Caco-2 (cell line): ENCODE results near the gene R3HDM2. TPM values are rescaled to one million over a fixed set of nuclear protein-coding genes. Genes with fewer than 3 reads are reported as not detected.

Source experiments
- BruUV-seq: library from RNA; stranded (reverse); fragments of 400-500 nt; replicated peaks from 2 replicates; lab custom pipeline; 2021; lab: Mats Ljungman, UMichigan
- CTCF ChIA-PET: fragments of 300-600 bp; sonication (Branson Sonifier 250); formaldehyde crosslinking; loops from one replicate; lab custom pipeline; 2022; ENCODE audit warnings: antibody characterized with exemption; lab: Charles Lee
- POLR2A ChIA-PET: fragments of 300-600 bp; sonication (Branson Sonifier 250); formaldehyde crosslinking; loops from one replicate; lab custom pipeline; 2022; ENCODE audit warnings: antibody characterized with exemption; lab: Charles Lee
- DNase-seq, 2 experiments: peaks; one replicate each; pipeline versions ENCODE4 v3.0.0 to v3.0.0-alpha.2; 2020 to 2022
- H3K27me3 ChIP-seq: replicated peaks from 2 replicates; pipeline ENCODE4 v1.6.0; 2011; ENCODE audit warnings: low read length; ENCODE audit not compliant: control insufficient read depth, insufficient read depth
- H3K36me3 ChIP-seq: 2 replicates; pipeline ENCODE4 v1.5.1; 2011; ENCODE audit warnings: low read length; ENCODE audit not compliant: control insufficient read depth, insufficient read depth
- H3K4me1 ChIP-seq: fragments of 250-450 bp; sonication (Bioruptor Pico); 2 replicates; pipeline ENCODE4 v1.5.1; 2020; ENCODE audit warnings: mild to moderate bottlenecking
- H3K4me3 ChIP-seq: 2 replicates; pipeline ENCODE4 v1.5.1; 2011; ENCODE audit warnings: low read depth, mild to moderate bottlenecking, control low read depth, low read length
- H3K9me3 ChIP-seq: fragments of 250-450 bp; sonication (Bioruptor Pico); 2 replicates; pipeline ENCODE4 v1.5.1; 2020; ENCODE audit warnings: mild to moderate bottlenecking, moderate library complexity
- H3K27ac Mint-ChIP-seq: one replicate; pipeline ENCODE4 v1.8.0; 2022; ENCODE audit warnings: mixed read lengths; ENCODE audit not compliant: unreplicated experiment
- H3K27me3 Mint-ChIP-seq: one replicate; pipeline ENCODE4 v1.8.0; 2022; ENCODE audit warnings: mixed read lengths; ENCODE audit not compliant: insufficient read depth, unreplicated experiment
- H3K36me3 Mint-ChIP-seq: one replicate; pipeline ENCODE4 v1.8.0; 2022; ENCODE audit warnings: mild to moderate bottlenecking, mixed read lengths; ENCODE audit not compliant: insufficient read depth, unreplicated experiment
- H3K4me1 Mint-ChIP-seq: one replicate; pipeline ENCODE4 v1.8.0; 2022; ENCODE audit warnings: low read depth, mixed read lengths; ENCODE audit not compliant: unreplicated experiment
- H3K4me3 Mint-ChIP-seq: one replicate; pipeline ENCODE4 v1.8.0; 2022; ENCODE audit warnings: mild to moderate bottlenecking, moderate library complexity, mixed read lengths; ENCODE audit not compliant: unreplicated experiment
- H3K9me3 Mint-ChIP-seq: one replicate; pipeline ENCODE4 v1.8.0; 2022; ENCODE audit warnings: mixed read lengths; ENCODE audit not compliant: unreplicated experiment
- CTCF ChIP-seq, 2 experiments: fragments of 200-600 bp in 1 of 2; IDR thresholded peaks; 1 replicate in 1 of 2; 2 replicates in 1 of 2; pipeline versions ENCODE4 v1.5.1 to v1.8.0; 2011 to 2022; ENCODE audit warnings: antibody characterized with exemption in 1 of 2, control low read depth in 1 of 2, inconsistent platforms in 1 of 2, low read depth in 1 of 2, low read length in 1 of 2, mild to moderate bottlenecking in 1 of 2, moderate library complexity in 1 of 2; ENCODE audit not compliant: insufficient read depth in 1 of 2, severe bottlenecking in 1 of 2, unreplicated experiment in 1 of 2
- intact Hi-C: fragments of 100-400 bp; cut with micrococcal nuclease; formaldehyde crosslinking; loops from one replicate; pipeline ENCODE4 v1.10.0; 2022; ENCODE audit not compliant: unreplicated experiment
- total RNA-seq: library from RNA; stranded (reverse); gene quantifications from 2 replicates; pipeline ENCODE4 v1.2.3, GENCODE V29; 2022

Gene R3HDM2
- total RNA-seq, 1 experiment from 2014 or later = 33.7 TPM

- DNase-seq = peak; percentile 94 to 96
- Mint-ChIP-seq H3K9me3 (no peaks in the 10 kb centered on the region), H3K36me3 (peaks cover 56% of the 10 kb centered on the region), H3K27ac (peak within 1 kb of the TSS; percentile 100), H3K27me3 (no peaks in the 10 kb centered on the region), H3K4me3 (peak within 1 kb of the TSS; percentile 100), H3K4me1 (peaks cover 14% of the 10 kb centered on the region)
- CTCF ChIA-PET = interaction anchor here (0.6 to 2.6 kb wide), 11 partner anchors 10 to 478 kb away, joined by 3 to 70 read pairs (median 5); partner anchors contain the start of genes NEMP1 and NXPH4
- TF ChIP-seq CTCF (IDR thresholded peaks at IDR 0.05; ENCODE audit: insufficient read depth in 1 of 2, low read depth in 1 of 2, low read length in 1 of 2, severe bottlenecking in 1 of 2, unreplicated experiment in 1 of 2) = no peak
- intact Hi-C loops = loop anchor here (1.0 kb wide), 2 partner anchors 8 to 16 kb away; no protein-coding TSS in a partner anchor
- Histone ChIP-seq H3K4me1 (peaks cover 4% of the 10 kb centered on the region; the same call in 1 of the 2 replicates), H3K36me3 (peaks cover 8% of the 10 kb centered on the region), H3K4me3 (peak within 1 kb of the TSS; percentile 62), H3K9me3 (no peaks in the 10 kb centered on the region), H3K27me3 (no peaks in the 10 kb centered on the region)
- POLR2A ChIA-PET = interaction anchor here (0.6 to 2.2 kb wide), 18 partner anchors 9 to 1321 kb away, joined by 3 to 36 read pairs (median 4); partner anchors contain the start of genes LRP1, NAB2, NACA and NEMP1
- BruUV-seq = no TSS peak
These were observed 201.0 kb downstream of the R3HDM2 start, which contains the start of gene SHMT2 for GRCh38 chr12:57229634-57230380. Gene SHMT2 (plus strand): TSS chr12:57229711. CDS start chr12:57229779, 68 bp downstream.

DNA sequence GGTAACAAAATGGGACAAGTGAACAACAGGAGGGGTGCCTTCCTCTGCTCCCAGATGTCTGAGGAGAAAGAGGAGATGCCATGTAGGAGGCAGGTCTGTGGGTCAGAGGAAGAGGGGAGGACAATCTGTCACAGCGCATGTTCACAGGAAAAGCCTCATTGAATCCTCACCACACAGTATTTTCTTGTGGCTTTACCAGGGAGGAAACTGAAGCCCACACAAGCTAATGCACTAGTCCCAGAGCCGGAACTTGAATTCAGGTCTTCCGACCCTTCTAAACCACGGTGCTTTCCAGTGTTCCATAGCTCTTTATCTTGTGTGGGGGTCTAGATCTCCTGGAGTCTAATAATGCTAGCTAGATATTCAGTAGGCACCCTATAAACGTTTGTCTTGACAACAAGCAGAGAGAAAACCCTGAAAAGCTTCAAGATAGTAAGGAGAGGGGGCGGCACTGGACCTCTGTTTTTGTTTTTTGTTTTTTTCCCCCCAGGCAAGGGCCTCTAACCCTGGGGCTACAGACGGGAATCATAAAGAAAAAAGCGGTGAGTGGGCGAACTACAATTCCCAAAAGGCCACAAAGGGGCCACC is 201.7 kb downstream of the R3HDM2 start:
- peak overlapping the region; percentile 100 for H3K4me3 Mint-ChIP-seq
- peaks cover 14% of the 10 kb centered on the region for H3K4me1 Mint-ChIP-seq
- POLR2A ChIA-PET = interaction anchor here (0.6 to 2.2 kb wide), 16 partner anchors 10 to 504 kb away, joined by 3 to 36 read pairs (median 4); partner anchors contain the start of genes LRP1, NAB2, NACA and NEMP1
- H3K36me3 Mint-ChIP-seq = peaks cover 51% of the 10 kb centered on the region
- H3K4me3 ChIP-seq = no peak overlapping the region
- peak in 1 of 2 experiments; percentile 27 for TF ChIP-seq CTCF (IDR thresholded peaks at IDR 0.05; ENCODE audit: insufficient read depth in 1 of 2, low read depth in 1 of 2, low read length in 1 of 2, severe bottlenecking in 1 of 2, unreplicated experiment in 1 of 2)
- DNase-seq = no peak
- BruUV-seq = TSS peak; percentile 89
- CTCF ChIA-PET = interaction anchor here (0.6 to 2.6 kb wide), 10 partner anchors 10 to 478 kb away, joined by 3 to 70 read pairs (median 5); partner anchors contain the start of genes NEMP1 and NXPH4
- H3K4me1 ChIP-seq = peaks cover 4% of the 10 kb centered on the region; the same call in 1 of the 2 replicates
- H3K27me3 ChIP-seq = no peaks in the 10 kb centered on the region
- intact Hi-C loops = loop anchor here (1.0 kb wide), 1 partner anchor 9 kb away; no protein-coding TSS in a partner anchor
- no peaks in the 10 kb centered on the region for H3K9me3 ChIP-seq
- peak overlapping the region; percentile 100 for H3K27ac Mint-ChIP-seq
- H3K9me3 Mint-ChIP-seq = no peaks in the 10 kb centered on the region
- H3K36me3 ChIP-seq = peaks cover 8% of the 10 kb centered on the region
- H3K27me3 Mint-ChIP-seq = no peaks in the 10 kb centered on the region
